Liver (tissue), 9 donors: ENCODE measurements around the gene SGCD. TPM values are rescaled to one million over a fixed set of nuclear protein-coding genes. Genes with fewer than 3 reads are reported as not detected.

Experiments used
- DNase-seq: peaks from one replicate; pipeline ENCODE4 v3.0.0-alpha.2; 2017; ENCODE audit warnings: low spot score
- H3K27ac ChIP-seq, 2 donors: one replicate each; pipeline ENCODE4 v1.7.0; 2013; ENCODE audit warnings: inconsistent platforms in 2 of 2, low read length in 2 of 2, control low read depth in 1 of 2, low read depth in 1 of 2, mild to moderate bottlenecking in 1 of 2
- H3K27me3 ChIP-seq, 4 donors: one replicate each; pipeline versions ENCODE4 v1.6.1 to v1.7.0; 2013; ENCODE audit warnings: low read length in 3 of 4, inconsistent platforms in 1 of 4, mild to moderate bottlenecking in 1 of 4, moderate library complexity in 1 of 4; ENCODE audit not compliant: control insufficient read depth in 4 of 4, insufficient read depth in 4 of 4
- H3K36me3 ChIP-seq, 4 donors: one replicate each; pipeline versions ENCODE4 v1.6.1 to v1.7.0; 2013; ENCODE audit warnings: low read length in 3 of 4, mild to moderate bottlenecking in 3 of 4, low read depth in 1 of 4, moderate library complexity in 1 of 4; ENCODE audit not compliant: control insufficient read depth in 4 of 4, insufficient read depth in 3 of 4
- H3K4me1 ChIP-seq, 4 donors: one replicate each; pipeline versions ENCODE4 v1.6.1 to v1.7.0; 2013; ENCODE audit warnings: low read length in 3 of 4, mild to moderate bottlenecking in 3 of 4, moderate library complexity in 1 of 4; ENCODE audit not compliant: control insufficient read depth in 4 of 4, insufficient read depth in 4 of 4
- H3K4me3 ChIP-seq, 3 donors: one replicate each; pipeline versions ENCODE4 v1.6.1 to v1.7.0; 2013; ENCODE audit warnings: low read length in 3 of 3, control low read depth in 1 of 3, low read depth in 1 of 3, mild to moderate bottlenecking in 1 of 3
- H3K9ac ChIP-seq, 2 donors: one replicate each; pipeline ENCODE4 v1.7.0; 2013; ENCODE audit warnings: low read length in 2 of 2, mild to moderate bottlenecking in 2 of 2, moderate library complexity in 2 of 2, control low read depth in 1 of 2, low read depth in 1 of 2
- H3K9me3 ChIP-seq, 4 donors: one replicate each; pipeline versions ENCODE4 v1.6.1 to v1.7.0; 2013; ENCODE audit warnings: low read length in 3 of 4; ENCODE audit not compliant: control insufficient read depth in 4 of 4
- ATF3 ChIP-seq: IDR thresholded peaks from 2 replicates; pipeline ENCODE4 v1.6.1; 2016; ENCODE audit warnings: antibody characterized with exemption
- EGR1 ChIP-seq, 2 donors: IDR thresholded peaks; 2 replicates each; pipeline ENCODE4 v1.6.1; 2016 to 2018; ENCODE audit warnings: antibody characterized with exemption in 2 of 2, low read depth in 2 of 2
- FOXA1 ChIP-seq: IDR thresholded peaks from 2 replicates; pipeline ENCODE4 v1.6.1; 2016; ENCODE audit warnings: antibody characterized with exemption
- FOXA2 ChIP-seq: IDR thresholded peaks from 2 replicates; pipeline ENCODE4 v1.6.1; 2016; ENCODE audit warnings: antibody characterized with exemption
- GABPA ChIP-seq, 2 donors: IDR thresholded peaks in 1 of 2; conservative IDR thresholded peaks in 1 of 2; 2 replicates each; pipeline ENCODE4 v1.6.1; 2016; ENCODE audit warnings: antibody characterized with exemption in 2 of 2, mild to moderate bottlenecking in 1 of 2, moderate library complexity in 1 of 2
- HNF4A ChIP-seq, 2 donors: conservative IDR thresholded peaks; 2 replicates each; pipeline ENCODE4 v1.6.1; 2016; ENCODE audit warnings: antibody characterized with exemption in 2 of 2, mild to moderate bottlenecking in 2 of 2
- HNF4G ChIP-seq: IDR thresholded peaks from 2 replicates; pipeline ENCODE4 v1.6.1; 2016; ENCODE audit warnings: antibody characterized with exemption
- JUND ChIP-seq, 2 donors: IDR thresholded peaks; 2 replicates each; pipeline ENCODE4 v1.6.1; 2016; ENCODE audit warnings: antibody characterized with exemption in 2 of 2
- RAD21 ChIP-seq, 2 donors: IDR thresholded peaks; 2 replicates each; pipeline ENCODE4 v1.6.1; 2016; ENCODE audit warnings: antibody characterized with exemption in 2 of 2, mild to moderate bottlenecking in 2 of 2
- RXRA ChIP-seq, 2 donors: IDR thresholded peaks; 2 replicates each; pipeline ENCODE4 v1.6.1; 2017 to 2018; ENCODE audit warnings: antibody characterized with exemption in 2 of 2, mild to moderate bottlenecking in 1 of 2
- SP1 ChIP-seq: IDR thresholded peaks from 2 replicates; pipeline ENCODE4 v1.6.1; 2018; ENCODE audit warnings: antibody characterized with exemption, mild to moderate bottlenecking
- TAF1 ChIP-seq: conservative IDR thresholded peaks from 2 replicates; pipeline ENCODE4 v1.6.1; 2016; ENCODE audit warnings: antibody characterized with exemption, mild to moderate bottlenecking
- YY1 ChIP-seq: IDR thresholded peaks from 2 replicates; pipeline ENCODE4 v1.6.1; 2016; ENCODE audit warnings: antibody characterized with exemption, mild to moderate bottlenecking
- WGBS: extraction: QIAGEN DNeasy Blood & Tissue Kit; methylation state at CpG from one replicate; pipeline ENCODE4 v1.1.7; 2013; 5-methylcytosine and 5-hydroxymethylcytosine counted together
- polyA plus RNA-seq, 2 donors: library from polyadenylated mRNA; stranded (reverse) in 1 of 2; unstranded in 1 of 2; fragments of 200-250 nt in 1 of 2; fragments of >200 nt in 1 of 2; fragmentation: Nextera tagmentation in 1 of 2; extraction: Ambion mirVana in 1 of 2; gene quantifications; one replicate each; pipeline versions ENCODE4 v1.2.1 to v1.2.3, GENCODE V29; 2013 to 2015
- total RNA-seq, 2 donors: library from RNA; depleted of rRNA; stranded (reverse); fragments of >200 nt; gene quantifications; one replicate each; pipeline ENCODE4 v1.2.3, GENCODE V29; 2014
- TF ChIP-seq, protein P1 (sequence below): IDR thresholded peaks from 2 replicates; pipeline ENCODE4 v1.6.1; 2016; ENCODE audit warnings: antibody characterized with exemption
- donor health status: healthy.
- donor health status: healthy.
- donor health status: healthy.
- donor health status: healthy.
- donor health status: healthy.

The SGCD gene
- total and polyA plus RNA-seq, 4 donors = 0.35 to 1.7 (median 1.0) TPM

DNA sequence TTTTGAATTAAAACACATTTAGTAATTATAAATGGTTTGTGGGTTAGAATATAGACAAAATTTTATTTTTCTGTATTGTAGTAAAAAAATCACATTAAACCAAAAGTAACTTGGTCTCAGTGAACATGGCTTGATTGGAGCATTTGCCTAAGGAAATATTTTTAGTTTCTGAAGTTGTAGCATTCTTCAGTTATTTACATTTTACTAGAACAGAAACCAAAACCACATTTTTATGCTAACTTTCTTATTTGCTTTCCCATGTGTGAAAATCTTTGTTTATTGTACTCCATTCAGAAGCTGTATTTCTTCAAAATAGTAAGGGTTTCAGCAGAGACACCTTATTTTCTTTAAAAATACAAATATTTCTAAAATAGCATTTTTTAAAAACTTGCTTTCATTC is 129.9 kb downstream of the SGCD start (continued):
- TF ChIP-seq, protein P1, sequence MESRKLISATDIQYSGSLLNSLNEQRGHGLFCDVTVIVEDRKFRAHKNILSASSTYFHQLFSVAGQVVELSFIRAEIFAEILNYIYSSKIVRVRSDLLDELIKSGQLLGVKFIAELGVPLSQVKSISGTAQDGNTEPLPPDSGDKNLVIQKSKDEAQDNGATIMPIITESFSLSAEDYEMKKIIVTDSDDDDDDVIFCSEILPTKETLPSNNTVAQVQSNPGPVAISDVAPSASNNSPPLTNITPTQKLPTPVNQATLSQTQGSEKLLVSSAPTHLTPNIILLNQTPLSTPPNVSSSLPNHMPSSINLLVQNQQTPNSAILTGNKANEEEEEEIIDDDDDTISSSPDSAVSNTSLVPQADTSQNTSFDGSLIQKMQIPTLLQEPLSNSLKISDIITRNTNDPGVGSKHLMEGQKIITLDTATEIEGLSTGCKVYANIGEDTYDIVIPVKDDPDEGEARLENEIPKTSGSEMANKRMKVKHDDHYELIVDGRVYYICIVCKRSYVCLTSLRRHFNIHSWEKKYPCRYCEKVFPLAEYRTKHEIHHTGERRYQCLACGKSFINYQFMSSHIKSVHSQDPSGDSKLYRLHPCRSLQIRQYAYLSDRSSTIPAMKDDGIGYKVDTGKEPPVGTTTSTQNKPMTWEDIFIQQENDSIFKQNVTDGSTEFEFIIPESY = no peak
- no peak for TF ChIP-seq JUND (IDR thresholded peaks at IDR 0.05)

DNA sequence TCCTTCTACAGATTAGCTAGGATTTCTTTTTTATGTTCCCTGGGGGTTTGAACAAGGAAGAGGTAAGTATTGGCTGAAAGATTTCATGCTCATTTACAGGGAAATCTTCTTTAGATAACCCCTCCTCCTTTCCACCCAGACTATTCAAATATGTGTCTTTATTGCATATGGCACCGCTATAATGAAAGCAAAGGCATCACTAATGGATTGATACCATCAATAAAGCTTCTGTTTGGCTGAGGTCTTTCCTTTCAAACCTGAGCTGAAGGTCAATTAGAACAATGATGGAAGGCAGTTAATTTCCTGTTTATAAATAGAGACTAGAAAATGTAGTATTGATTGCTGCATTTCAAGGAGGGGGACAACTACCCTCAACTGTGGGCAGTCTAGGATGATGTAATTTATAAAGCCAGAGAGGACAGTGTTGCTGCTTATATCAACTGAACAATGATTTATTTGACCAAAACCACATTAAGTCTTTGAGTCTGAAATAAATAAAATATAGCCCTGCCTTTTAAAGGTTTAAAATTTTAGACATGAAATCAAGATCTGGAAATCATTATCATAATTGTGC is 132.9 kb downstream of the SGCD start:
- WGBS = 84% methylated on average over 1 of the region's 1 CpG
- Histone ChIP-seq H3K4me3 (no peak overlapping the region), H3K4me1 (no peaks in the 10 kb centered on the region), H3K36me3 (no peaks in the 10 kb centered on the region), H3K9me3 (no peaks in the 10 kb centered on the region), H3K9ac (no peak overlapping the region), H3K27me3 (no peaks in the 10 kb centered on the region), H3K27ac (no peak overlapping the region)
- DNase-seq = no peak
- TF ChIP-seq YY1 (no peak), SP1 (no peak), FOXA2 (no peak), GABPA (IDR thresholded peaks at IDR 0.05 in 1 of 2, conservative IDR thresholded peaks at IDR 0.05 in 1 of 2) (no peak), ATF3 (no peak), HNF4A (conservative IDR thresholded peaks at IDR 0.05) (no peak), JUND (IDR thresholded peaks at IDR 0.05) (no peak), RAD21 (IDR thresholded peaks at IDR 0.05) (no peak), RXRA (IDR thresholded peaks at IDR 0.05) (no peak), EGR1 (IDR thresholded peaks at IDR 0.05; ENCODE audit: low read depth in 2 of 2) (no peak)
- TF ChIP-seq, protein P1 = no peak

GRCh38 chr5:156460471-156460870 is 133.5 kb downstream of the SGCD start:
- Histone ChIP-seq H3K27ac (no peak overlapping the region), H3K4me3 (no peak overlapping the region), H3K9me3 (no peaks in the 10 kb centered on the region), H3K36me3 (no peaks in the 10 kb centered on the region), H3K4me1 (no peaks in the 10 kb centered on the region), H3K9ac (no peak overlapping the region), H3K27me3 (no peaks in the 10 kb centered on the region)
- no peak for DNase-seq
- TF ChIP-seq HNF4G (no peak), EGR1 (IDR thresholded peaks at IDR 0.05; ENCODE audit: low read depth in 2 of 2) (no peak), FOXA1 (no peak), ATF3 (no peak), RXRA (IDR thresholded peaks at IDR 0.05) (no peak), TAF1 (no peak), JUND (IDR thresholded peaks at IDR 0.05) (no peak)
